ENCODE data around the gene GID8. TPM values are rescaled to one million over a fixed set of nuclear protein-coding genes. Genes with fewer than 3 reads are reported as not detected.

GID8 gene
- total RNA-seq, 1 donor from 2014 or later, result 48.7 TPM

GRCh38 chr20:62917720-62918119, 20.2 kb upstream of the GID8 start:
- no peaks in the 10 kb centered on the region for H3K36me3 ChIP-seq
- no peak for DNase-seq (ENCODE audit: low spot score)
- H3K9me3 ChIP-seq (ENCODE audit: low read depth), result no peaks in the 10 kb centered on the region
- peaks cover 48% of the 10 kb centered on the region for H3F3A ChIP-seq (ENCODE audit: low read depth)
- no peak overlapping the region for H3K27ac Mint-ChIP-seq
- H3K79me2 ChIP-seq (ENCODE audit: low read depth), result peaks cover 100% of the 10 kb centered on the region
- H3K27ac ChIP-seq, result no peak overlapping the region
- TF ChIP-seq EZH2phosphoT487 (IDR thresholded peaks at IDR 0.05) (no peak), CTCF (IDR thresholded peaks at IDR 0.05) (no peak), EZH2 (IDR thresholded peaks at IDR 0.05) (no peak)
- H2AFZ ChIP-seq (replicated peaks), result no peak overlapping the region
- H3K4me2 ChIP-seq, result peak overlapping the region; percentile 43
- peaks cover 73% of the 10 kb centered on the region for H3K4me1 Mint-ChIP-seq
- H4K20me1 ChIP-seq (ENCODE audit: low read depth), result peaks cover 100% of the 10 kb centered on the region
- H3K4me3 ChIP-seq, result no peak overlapping the region
- H3K9me3 Mint-ChIP-seq, result no peaks in the 10 kb centered on the region
- H3K4me3 Mint-ChIP-seq, result no peak overlapping the region
- peaks cover 2% of the 10 kb centered on the region for H3K27me3 Mint-ChIP-seq (ENCODE audit: insufficient read depth, low read depth)
- H3K27me3 ChIP-seq, result no peaks in the 10 kb centered on the region
- H3K4me1 ChIP-seq, result peaks cover 69% of the 10 kb centered on the region
- peaks cover 2% of the 10 kb centered on the region for H3K36me3 Mint-ChIP-seq
- peak overlapping the region; percentile 11 for H3K9ac ChIP-seq

- H3K27ac Mint-ChIP-seq, result no peak overlapping the region
These were observed 19.8 kb upstream of the GID8 start for GRCh38 chr20:62918147-62918546.

GRCh38 chr20:62918831-62919230, 19.1 kb upstream of the GID8 start:
- no peaks in the 10 kb centered on the region for H3K27me3 ChIP-seq
- peaks cover 100% of the 10 kb centered on the region for H3K79me2 ChIP-seq (ENCODE audit: low read depth)
- no peak overlapping the region for H3K9ac ChIP-seq
- H3K36me3 ChIP-seq, result no peaks in the 10 kb centered on the region
- no peak for DNase-seq (ENCODE audit: low spot score)
- H3K27ac ChIP-seq, result no peak overlapping the region
- H3K4me1 ChIP-seq, result peaks cover 70% of the 10 kb centered on the region
- no peak overlapping the region for H2AFZ ChIP-seq (replicated peaks)
- H3K9me3 ChIP-seq (ENCODE audit: low read depth), result no peaks in the 10 kb centered on the region
- no peak overlapping the region for H3K27ac Mint-ChIP-seq
- H4K20me1 ChIP-seq (ENCODE audit: low read depth), result peaks cover 100% of the 10 kb centered on the region
- H3K4me3 ChIP-seq, result no peak overlapping the region
- no peak for TF ChIP-seq EZH2 (IDR thresholded peaks at IDR 0.05)
- H3K36me3 Mint-ChIP-seq, result no peaks in the 10 kb centered on the region
- no peak overlapping the region for H3K4me2 ChIP-seq
- H3K4me3 Mint-ChIP-seq, result no peak overlapping the region
- peaks cover 76% of the 10 kb centered on the region for H3K4me1 Mint-ChIP-seq
- H3K27me3 Mint-ChIP-seq (ENCODE audit: insufficient read depth, low read depth), result peaks cover 2% of the 10 kb centered on the region
- H3K9me3 Mint-ChIP-seq, result no peaks in the 10 kb centered on the region
- H3F3A ChIP-seq (ENCODE audit: low read depth), result peaks cover 48% of the 10 kb centered on the region

More at GRCh38 chr20:62918147-62918546, 19.8 kb upstream of the GID8 start:
- Histone ChIP-seq H2AFZ (replicated peaks) (no peak overlapping the region), H3K4me3 (no peak overlapping the region), H3K4me2 (peak overlapping the region; percentile 43), H3F3A (ENCODE audit: low read depth) (peaks cover 48% of the 10 kb centered on the region), H4K20me1 (ENCODE audit: low read depth) (peaks cover 100% of the 10 kb centered on the region), H3K27me3 (no peaks in the 10 kb centered on the region), H3K36me3 (no peaks in the 10 kb centered on the region), H3K27ac (no peak overlapping the region), H3K9me3 (ENCODE audit: low read depth) (no peaks in the 10 kb centered on the region), H3K9ac (no peak overlapping the region), H3K4me1 (peaks cover 69% of the 10 kb centered on the region), H3K79me2 (ENCODE audit: low read depth) (peaks cover 100% of the 10 kb centered on the region)
- Mint-ChIP-seq H3K36me3 (no peaks in the 10 kb centered on the region), H3K4me1 (peaks cover 75% of the 10 kb centered on the region), H3K4me3 (no peak overlapping the region), H3K27me3 (ENCODE audit: insufficient read depth, low read depth) (peaks cover 2% of the 10 kb centered on the region), H3K9me3 (no peaks in the 10 kb centered on the region)
- TF ChIP-seq EZH2phosphoT487 (IDR thresholded peaks at IDR 0.05), result no peak
- TF ChIP-seq EZH2 (IDR thresholded peaks at IDR 0.05), result no peak
- TF ChIP-seq CTCF (IDR thresholded peaks at IDR 0.05), result no peak
- no peak for DNase-seq (ENCODE audit: low spot score)

DNA sequence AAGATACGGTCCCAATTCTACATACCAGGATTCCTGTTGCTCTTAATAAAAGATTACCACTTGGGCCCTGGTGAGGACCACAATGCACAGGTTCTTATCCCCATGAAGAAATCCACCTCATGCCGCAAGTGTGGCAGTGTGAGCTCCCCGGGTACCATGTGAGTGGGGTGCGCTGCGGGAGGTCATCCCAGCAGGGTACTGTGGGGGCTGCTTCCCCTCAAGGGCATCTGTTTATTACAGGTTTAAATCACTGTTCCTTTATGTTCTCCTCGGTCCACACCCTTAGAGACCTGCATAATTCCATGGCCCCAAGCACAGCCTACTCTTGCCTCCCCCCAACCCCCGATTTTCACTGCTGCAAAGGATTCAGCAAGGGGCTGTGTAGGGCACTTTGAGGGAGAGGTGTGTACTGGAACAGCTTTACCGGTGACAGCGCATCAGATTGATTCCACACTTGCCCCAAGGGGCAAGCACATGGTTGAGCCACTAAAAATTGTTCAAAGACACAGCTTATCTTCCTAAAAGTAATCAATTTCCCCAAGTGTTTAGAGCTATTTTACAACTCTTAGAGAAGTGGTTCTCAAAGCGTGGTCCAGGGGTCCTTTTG, 17.8 kb upstream of the GID8 start:
- no peak overlapping the region for H3K27ac Mint-ChIP-seq
- TF ChIP-seq EZH2phosphoT487 (IDR thresholded peaks at IDR 0.05), result no peak
- TF ChIP-seq CTCF (IDR thresholded peaks at IDR 0.05), result no peak
- no peak for TF ChIP-seq EZH2 (IDR thresholded peaks at IDR 0.05)

More for the DNA sequence above, 17.8 kb upstream of the GID8 start:
- no peaks in the 10 kb centered on the region for H3K27me3 ChIP-seq
- no peaks in the 10 kb centered on the region for H3K36me3 ChIP-seq
- no peaks in the 10 kb centered on the region for H3K9me3 ChIP-seq (ENCODE audit: low read depth)
- no peak overlapping the region for H2AFZ ChIP-seq (replicated peaks)
- no peak overlapping the region for H3K27ac ChIP-seq
- H3K4me2 ChIP-seq, result peak overlapping the region; percentile 23
- H4K20me1 ChIP-seq (ENCODE audit: low read depth), result peaks cover 100% of the 10 kb centered on the region
- no peak overlapping the region for H3K9ac ChIP-seq
- H3K4me3 ChIP-seq, result no peak overlapping the region
- H3K4me1 ChIP-seq, result peaks cover 76% of the 10 kb centered on the region
- peaks cover 2% of the 10 kb centered on the region for H3K27me3 Mint-ChIP-seq (ENCODE audit: insufficient read depth, low read depth)
- peaks cover 48% of the 10 kb centered on the region for H3F3A ChIP-seq (ENCODE audit: low read depth)
- H3K4me1 Mint-ChIP-seq, result peaks cover 77% of the 10 kb centered on the region
- no peak for DNase-seq (ENCODE audit: low spot score)
- no peaks in the 10 kb centered on the region for H3K9me3 Mint-ChIP-seq
- H3K36me3 Mint-ChIP-seq, result no peaks in the 10 kb centered on the region
- peak overlapping the region; percentile 55 for H3K4me3 Mint-ChIP-seq
- H3K79me2 ChIP-seq (ENCODE audit: low read depth), result peaks cover 100% of the 10 kb centered on the region

Data from neural progenitor cell (in vitro differentiated cells).